K562 (cell line): Measurements from ENCODE around the gene PPM1L. TPM values are rescaled to one million over a fixed set of nuclear protein-coding genes. Genes with fewer than 3 reads are reported as not detected.

Experiments used
- ATAC-seq: fragments of 200-7000 bp; cut with Tn5 transposase; 3 replicates; pipeline ENCODE4 v1.9.1; 2020; ENCODE audit warnings: moderate library complexity
- BruUV-seq: library from RNA; stranded (reverse); fragments of 400-500 nt; replicated peaks from 2 replicates; lab custom pipeline; 2021; lab: Mats Ljungman, UMichigan
- CTCF ChIA-PET: fragments of 300-600 bp; formaldehyde crosslinking; extraction: SDS; loops from one replicate; lab custom pipeline; 2021; ENCODE audit warnings: low intra/inter-chr PET ratio; lab: Yijun Ruan, JAX
- POLR2A ChIA-PET: fragments of 300-600, 350-650 bp; sonication (Branson Sonifier 250); formaldehyde crosslinking; extraction: SDS; loops from one replicate; lab custom pipeline; 2021; ENCODE audit warnings: antibody characterized with exemption, inconsistent platforms; lab: Yijun Ruan, JAX
- DNase-seq, 4 experiments: peaks; one replicate each; pipeline versions ENCODE4 v3.0.0 to v3.0.0-alpha.2; 2011 to 2018; ENCODE audit warnings: low spot score in 3 of 4, mixed read lengths in 3 of 4; ENCODE audit errors: extremely low read depth in 1 of 4
- FAIRE-seq: peaks from 2 replicates; lab custom pipeline; 2011; peaks lifted over from hg19 to GRCh38; lab: Jason Lieb, UNC
- H2AFZ ChIP-seq: 2 replicates; pipeline ENCODE4 v1.6.0; 2011; ENCODE audit warnings: low read depth, low read length, control low read depth, inconsistent platforms
- H3K27ac ChIP-seq: fragments of 200-600 bp; 3 replicates; pipeline ENCODE4 v1.8.0; 2011; ENCODE audit warnings: low read depth, mild to moderate bottlenecking, control low read depth, inconsistent platforms, low read length, moderate library complexity, mixed read lengths; ENCODE audit errors: extremely low read depth
- H3K27me3 ChIP-seq, 2 experiments: fragments of 300-600 bp in 1 of 2; 2 replicates in 1 of 2; 3 replicates in 1 of 2; pipeline versions ENCODE4 v1.6.0 to v1.8.0; 2011; ENCODE audit warnings: inconsistent platforms in 2 of 2, low read length in 2 of 2, mild to moderate bottlenecking in 1 of 2, mixed read lengths in 1 of 2, moderate library complexity in 1 of 2; ENCODE audit not compliant: control insufficient read depth in 2 of 2, insufficient read depth in 2 of 2
- H3K36me3 ChIP-seq: fragments of 300-600 bp; 3 replicates; pipeline ENCODE4 v1.8.0; 2011; ENCODE audit warnings: mild to moderate bottlenecking, low read length, inconsistent platforms; ENCODE audit not compliant: control insufficient read depth, insufficient read depth
- H3K4me1 ChIP-seq, 2 experiments: fragments of 200-600 bp in 1 of 2; replicated peaks in 1 of 2; 2 replicates in 1 of 2; 3 replicates in 1 of 2; pipeline versions ENCODE4 v1.5.1 to v1.8.0; 2011; ENCODE audit warnings: inconsistent platforms in 2 of 2, low read length in 2 of 2, mild to moderate bottlenecking in 1 of 2, mixed read lengths in 1 of 2, moderate library complexity in 1 of 2; ENCODE audit not compliant: control insufficient read depth in 2 of 2, insufficient read depth in 2 of 2
- H3K4me2 ChIP-seq: 2 replicates; pipeline ENCODE4 v1.6.1; 2011; ENCODE audit warnings: low read length, control low read depth, inconsistent platforms, mixed read lengths; ENCODE audit not compliant: insufficient read depth
- H3K4me3 ChIP-seq: fragments of 200-600 bp; sonication (generic), shearing (Covaris generic); 2 replicates; pipeline ENCODE4 v1.5.1; 2016; ENCODE audit warnings: control low read depth, inconsistent platforms
- H3K79me2 ChIP-seq: fragments of 200-600 bp; 3 replicates; pipeline ENCODE4 v1.8.0; 2011; ENCODE audit warnings: low read length, inconsistent platforms; ENCODE audit not compliant: control insufficient read depth, insufficient read depth
- H3K9ac ChIP-seq, 2 experiments: 2 replicates each; pipeline versions ENCODE4 v1.6.0 to v1.6.1; 2011; ENCODE audit warnings: low read depth in 2 of 2, low read length in 2 of 2, control low read depth in 1 of 2, inconsistent platforms in 1 of 2, mild to moderate bottlenecking in 1 of 2, mixed read lengths in 1 of 2; ENCODE audit not compliant: insufficient read depth in 1 of 2
- H3K9me1 ChIP-seq: one replicate; pipeline ENCODE4 v1.6.0; 2011; ENCODE audit warnings: inconsistent platforms, mild to moderate bottlenecking, low read length, moderate library complexity; ENCODE audit not compliant: control insufficient read depth, insufficient read depth
- H3K9me3 ChIP-seq: replicated peaks from 2 replicates; pipeline ENCODE4 v1.5.1; 2011; ENCODE audit warnings: low read depth, low read length, inconsistent platforms; ENCODE audit not compliant: control insufficient read depth, insufficient read depth
- H4K20me1 ChIP-seq: replicated peaks from 2 replicates; pipeline ENCODE4 v1.6.1; 2011; ENCODE audit warnings: low read length, inconsistent platforms, mixed read lengths; ENCODE audit not compliant: control insufficient read depth, insufficient read depth
- CBX5 ChIP-seq: IDR thresholded peaks from 2 replicates; pipeline ENCODE4 v1.6.1; 2014; ENCODE audit warnings: low read depth, borderline replicate concordance
- DDX20 ChIP-seq: fragments of 450-650 bp; IDR thresholded peaks from 2 replicates; pipeline ENCODE4 v1.6.1; 2016; ENCODE audit warnings: missing genetic modification characterization, low read depth, mild to moderate bottlenecking, missing compliant biosample characterization, moderate library complexity
- FOXJ3 ChIP-seq: sonication (generic); formaldehyde crosslinking; IDR thresholded peaks from 2 replicates; pipeline ENCODE4 v1.4.0; 2020; ENCODE audit warnings: mild to moderate bottlenecking, missing genetic modification reagents
- GMEB1 ChIP-seq: fragments of 250-450 bp; sonication (Bioruptor Pico); IDR thresholded peaks from 2 replicates; pipeline ENCODE4 v1.4.0; 2020; ENCODE audit warnings: mild to moderate bottlenecking
- JUNB ChIP-seq: fragments of 450-650 bp; formaldehyde crosslinking; conservative IDR thresholded peaks from 2 replicates; pipeline ENCODE4 v1.4.0; 2020; ENCODE audit warnings: mild to moderate bottlenecking
- JUND ChIP-seq, 2 experiments: IDR thresholded peaks; 2 replicates in 1 of 2; 3 replicates in 1 of 2; pipeline ENCODE4 v1.6.1; 2011; ENCODE audit warnings: borderline replicate concordance in 2 of 2, low read depth in 2 of 2, low read length in 2 of 2, improper control_type of control experiment in 1 of 2, missing biosample characterization in 1 of 2, missing genetic modification characterization in 1 of 2, missing genetic modification reagents in 1 of 2
- MAZ ChIP-seq, 2 experiments: fragments of 450-650 bp in 1 of 2; sonication (generic) in 1 of 2; formaldehyde crosslinking; IDR thresholded peaks in 1 of 2; conservative IDR thresholded peaks in 1 of 2; 2 replicates each; pipeline versions ENCODE4 v1.4.0 to v1.5.0; 2020; ENCODE audit warnings: mild to moderate bottlenecking in 1 of 2, missing genetic modification reagents in 1 of 2
- PRPF4 ChIP-seq: fragments of 200-400 bp; formaldehyde crosslinking; IDR thresholded peaks from one replicate; pipeline ENCODE4 v1.6.1; 2017; ENCODE audit warnings: low read length, low read depth, mild to moderate bottlenecking; ENCODE audit not compliant: insufficient read depth, poor library complexity, severe bottlenecking
- SMAD3 ChIP-seq: fragments of 450-650 bp; formaldehyde crosslinking; conservative IDR thresholded peaks from 2 replicates; pipeline ENCODE4 v1.4.0; 2020; ENCODE audit warnings: mild to moderate bottlenecking
- SMAD4 ChIP-seq: fragments of 250-450 bp; sonication (Bioruptor Pico); conservative IDR thresholded peaks from 2 replicates; pipeline ENCODE4 v1.8.0; 2021; ENCODE audit warnings: inconsistent platforms, mild to moderate bottlenecking, moderate library complexity
- ZC3H4 ChIP-seq: sonication (generic); formaldehyde crosslinking; IDR thresholded peaks from 2 replicates; pipeline ENCODE4 v1.9.0; 2021; ENCODE audit warnings: missing genetic modification reagents, borderline replicate concordance
- ZNF133 ChIP-seq: fragments of 250-450 bp; sonication (Bioruptor Pico); IDR thresholded peaks from 2 replicates; pipeline ENCODE4 v1.4.0; 2020; ENCODE audit warnings: mild to moderate bottlenecking
- ZNF263 ChIP-seq: sonication (generic); formaldehyde crosslinking; IDR thresholded peaks from 2 replicates; pipeline ENCODE4 v1.8.0; 2022; ENCODE audit warnings: mild to moderate bottlenecking, missing genetic modification reagents, borderline replicate concordance
- ZNF586 ChIP-seq: fragments of 450-650 bp; formaldehyde crosslinking; conservative IDR thresholded peaks from 2 replicates; pipeline ENCODE4 v1.4.0; 2020; ENCODE audit warnings: mild to moderate bottlenecking, moderate library complexity
- ZNF717 ChIP-seq: fragments of 250-450 bp; sonication (Bioruptor Pico); IDR thresholded peaks from 2 replicates; pipeline ENCODE4 v1.5.0; 2021
- in situ Hi-C: fragments of 300-500 bp; cut with MboI; formaldehyde crosslinking; loops from 4 replicates; pipeline ENCODE4 v1.15.0; 2018; ENCODE audit warnings: inconsistent platforms, mixed read lengths
- intact Hi-C: fragments of 100-400 bp; cut with micrococcal nuclease; formaldehyde crosslinking; loops from 2 replicates; pipeline ENCODE4 v1.14.2; 2022
- polyA plus RNA-seq, 8 experiments: library from polyadenylated mRNA; depleted of rRNA in 4 of 8; stranded (reverse) in 5 of 8; unstranded in 3 of 8; fragments of >200 nt; fragmentation: Nextera tagmentation in 2 of 8; fragmentation: Illumina TruSeq in 1 of 8; extraction: Ambion mirVana in 2 of 8; extraction: Trizol in 1 of 8; gene quantifications; 2 replicates each; pipeline versions ENCODE4 v1.2.1 to v1.2.3, GENCODE V29; 2011 to 2014; ENCODE audit warnings: inconsistent platforms in 1 of 8, missing spikeins in 1 of 8
- total RNA-seq, 7 experiments: library from RNA; depleted of rRNA in 6 of 7; stranded (reverse); fragments of >200 nt in 6 of 7; fragmentation: Illumina TruSeq in 2 of 7; extraction: Trizol in 2 of 7; gene quantifications; 2 replicates each; pipeline versions ENCODE4 v1.2.1 to v1.2.3, GENCODE V29; 2011 to 2021; ENCODE audit warnings: low replicate concordance in 1 of 7
- TF ChIP-seq, protein P1 (sequence below): sonication (generic); formaldehyde crosslinking; IDR thresholded peaks from 2 replicates; pipeline ENCODE4 v1.8.1; 2023; ENCODE audit warnings: missing genetic modification reagents, mild to moderate bottlenecking, borderline replicate concordance
- TF ChIP-seq, protein P2 (sequence below): fragments of 250-450 bp; sonication (Bioruptor Pico); IDR thresholded peaks from 2 replicates; pipeline ENCODE4 v1.6.1; 2021; ENCODE audit warnings: mild to moderate bottlenecking

Gene PPM1L
- total and polyA plus RNA-seq, 9 of the 15 experiments (the other 6 are each of a cell fraction or from before 2014, with no cell fraction given) = 0.01 to 0.41 (median 0.14) TPM

DNA sequence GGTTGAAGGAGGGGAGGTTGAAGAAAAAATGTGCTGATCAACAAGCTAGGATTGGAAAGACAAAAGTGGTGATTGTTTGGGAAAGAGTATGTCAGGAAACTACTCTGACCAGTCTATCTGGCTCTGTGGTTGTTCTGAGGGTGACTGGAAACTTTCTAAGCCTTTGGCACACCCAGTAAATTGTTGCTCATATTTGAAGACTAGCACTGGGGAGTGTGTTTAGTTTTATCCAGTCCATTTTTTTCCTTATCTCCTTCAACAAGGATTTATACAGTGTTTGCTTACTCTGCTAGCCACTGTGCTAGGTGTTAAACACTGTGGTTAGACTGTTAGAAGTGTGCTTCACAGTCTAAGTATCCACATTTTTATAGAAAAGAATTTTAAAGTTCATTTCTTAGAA, 28.8 kb downstream of the PPM1L start:
- no peaks in the 10 kb centered on the region for H4K20me1 ChIP-seq
- no peak overlapping the region for H3K9ac ChIP-seq
- ChIA-PET POLR2A (no interaction called here), CTCF (no interaction called here)
- DNase-seq (no peak), ATAC-seq (no peak), FAIRE-seq (no peak)
- H3K79me2 ChIP-seq = no peaks in the 10 kb centered on the region
- H3K4me1 ChIP-seq = no peaks in the 10 kb centered on the region
- no peak overlapping the region for H2AFZ ChIP-seq
- no TSS peak for BruUV-seq
- no peaks in the 10 kb centered on the region for H3K9me3 ChIP-seq
- in situ Hi-C loops (no loop called here), intact Hi-C loops (no loop called here)
- no peaks in the 10 kb centered on the region for H3K9me1 ChIP-seq
- H3K27ac ChIP-seq = no peak overlapping the region
- no peak overlapping the region for H3K4me2 ChIP-seq
- H3K4me3 ChIP-seq = no peak overlapping the region
- no peaks in the 10 kb centered on the region for H3K36me3 ChIP-seq
- H3K27me3 ChIP-seq = no peaks in the 10 kb centered on the region
- TF ChIP-seq ZNF717 (CRISPR knock-in tag) = no peak
- no peak for TF ChIP-seq GMEB1 (CRISPR knock-in tag)
- TF ChIP-seq ZNF586 = no peak
- no peak for TF ChIP-seq ZNF133
- TF ChIP-seq FOXJ3 (CRISPR knock-in tag) = no peak
- TF ChIP-seq JUND (IDR thresholded peaks at IDR 0.05; ENCODE audit: borderline replicate concordance, low read depth, low read length) = no peak
- TF ChIP-seq JUND (tag; IDR thresholded peaks at IDR 0.05; ENCODE audit: borderline replicate concordance, low read depth, low read length) = no peak
- no peak for TF ChIP-seq ZNF263 (CRISPR knock-in tag)
- TF ChIP-seq, protein P1, sequence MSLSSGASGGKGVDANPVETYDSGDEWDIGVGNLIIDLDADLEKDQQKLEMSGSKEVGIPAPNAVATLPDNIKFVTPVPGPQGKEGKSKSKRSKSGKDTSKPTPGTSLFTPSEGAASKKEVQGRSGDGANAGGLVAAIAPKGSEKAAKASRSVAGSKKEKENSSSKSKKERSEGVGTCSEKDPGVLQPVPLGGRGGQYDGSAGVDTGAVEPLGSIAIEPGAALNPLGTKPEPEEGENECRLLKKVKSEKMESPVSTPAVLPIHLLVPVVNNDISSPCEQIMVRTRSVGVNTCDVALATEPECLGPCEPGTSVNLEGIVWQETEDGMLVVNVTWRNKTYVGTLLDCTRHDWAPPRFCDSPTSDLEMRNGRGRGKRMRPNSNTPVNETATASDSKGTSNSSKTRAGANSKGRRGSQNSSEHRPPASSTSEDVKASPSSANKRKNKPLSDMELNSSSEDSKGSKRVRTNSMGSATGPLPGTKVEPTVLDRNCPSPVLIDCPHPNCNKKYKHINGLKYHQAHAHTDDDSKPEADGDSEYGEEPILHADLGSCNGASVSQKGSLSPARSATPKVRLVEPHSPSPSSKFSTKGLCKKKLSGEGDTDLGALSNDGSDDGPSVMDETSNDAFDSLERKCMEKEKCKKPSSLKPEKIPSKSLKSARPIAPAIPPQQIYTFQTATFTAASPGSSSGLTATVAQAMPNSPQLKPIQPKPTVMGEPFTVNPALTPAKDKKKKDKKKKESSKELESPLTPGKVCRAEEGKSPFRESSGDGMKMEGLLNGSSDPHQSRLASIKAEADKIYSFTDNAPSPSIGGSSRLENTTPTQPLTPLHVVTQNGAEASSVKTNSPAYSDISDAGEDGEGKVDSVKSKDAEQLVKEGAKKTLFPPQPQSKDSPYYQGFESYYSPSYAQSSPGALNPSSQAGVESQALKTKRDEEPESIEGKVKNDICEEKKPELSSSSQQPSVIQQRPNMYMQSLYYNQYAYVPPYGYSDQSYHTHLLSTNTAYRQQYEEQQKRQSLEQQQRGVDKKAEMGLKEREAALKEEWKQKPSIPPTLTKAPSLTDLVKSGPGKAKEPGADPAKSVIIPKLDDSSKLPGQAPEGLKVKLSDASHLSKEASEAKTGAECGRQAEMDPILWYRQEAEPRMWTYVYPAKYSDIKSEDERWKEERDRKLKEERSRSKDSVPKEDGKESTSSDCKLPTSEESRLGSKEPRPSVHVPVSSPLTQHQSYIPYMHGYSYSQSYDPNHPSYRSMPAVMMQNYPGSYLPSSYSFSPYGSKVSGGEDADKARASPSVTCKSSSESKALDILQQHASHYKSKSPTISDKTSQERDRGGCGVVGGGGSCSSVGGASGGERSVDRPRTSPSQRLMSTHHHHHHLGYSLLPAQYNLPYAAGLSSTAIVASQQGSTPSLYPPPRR = no peak
- TF ChIP-seq CBX5 = no peak
- TF ChIP-seq MAZ (CRISPR knock-in tag; conservative IDR thresholded peaks at IDR 0.05 in 1 of 2, IDR thresholded peaks at IDR 0.05 in 1 of 2) = no peak
- TF ChIP-seq, protein P2, sequence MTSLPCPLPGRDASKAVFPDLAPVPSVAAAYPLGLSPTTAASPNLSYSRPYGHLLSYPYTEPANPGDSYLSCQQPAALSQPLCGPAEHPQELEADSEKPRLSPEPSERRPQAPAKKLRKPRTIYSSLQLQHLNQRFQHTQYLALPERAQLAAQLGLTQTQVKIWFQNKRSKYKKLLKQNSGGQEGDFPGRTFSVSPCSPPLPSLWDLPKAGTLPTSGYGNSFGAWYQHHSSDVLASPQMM (CRISPR knock-in tag) = no peak
- TF ChIP-seq PRPF4 = no peak
- TF ChIP-seq SMAD3 (CRISPR knock-in tag) = no peak
- no peak for TF ChIP-seq JUNB (CRISPR knock-in tag)
- TF ChIP-seq SMAD4 = no peak
- no peak for TF ChIP-seq ZC3H4 (CRISPR knock-in tag)
- no peak for TF ChIP-seq DDX20 (tag)
